ENCODE data around the gene GABRB3.
"Not testable (repeated sequence)": the region's sequence is repeated elsewhere in the genome, so short reads cannot be mapped to it uniquely, and the experiment has no call there.

GABRB3 gene

DNA sequence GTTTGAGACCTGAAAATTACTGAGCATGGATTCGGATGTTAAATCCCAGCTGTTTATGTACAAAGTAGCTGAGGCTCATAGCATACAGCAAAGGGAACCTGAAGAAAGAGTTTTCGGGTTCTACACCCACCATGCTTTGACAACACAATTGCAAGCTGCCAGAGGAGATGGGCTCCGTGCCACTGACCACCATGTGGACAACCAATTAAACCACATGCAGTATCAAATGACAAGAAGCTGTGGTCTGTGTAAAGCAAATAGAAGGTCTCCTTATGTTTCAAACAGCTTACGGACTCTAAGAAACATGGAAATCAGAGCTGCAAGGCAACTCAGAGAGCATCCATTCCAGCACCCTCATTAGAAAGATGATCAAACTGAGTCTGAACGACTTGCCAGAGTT is 12.9 kb downstream of the GABRB3 start:
- peaks cover 5% of the 10 kb centered on the region for H3K9me3 Mint-ChIP-seq
- H3K36me3 Mint-ChIP-seq: no peaks in the 10 kb centered on the region
- H3K27ac Mint-ChIP-seq: no peak overlapping the region
- H3K4me3 Mint-ChIP-seq: no peak overlapping the region
- H3K4me1 Mint-ChIP-seq: no peaks in the 10 kb centered on the region
- peaks cover 1% of the 10 kb centered on the region for H3K27me3 Mint-ChIP-seq

- peaks cover 1% of the 10 kb centered on the region for H3K27me3 Mint-ChIP-seq
- no peaks in the 10 kb centered on the region for H3K36me3 Mint-ChIP-seq
- H3K27ac Mint-ChIP-seq: no peak overlapping the region
- no peaks in the 10 kb centered on the region for H3K4me1 Mint-ChIP-seq
- H3K4me3 Mint-ChIP-seq: no peak overlapping the region
- peaks cover 5% of the 10 kb centered on the region for H3K9me3 Mint-ChIP-seq
These were observed 14.8 kb downstream of the GABRB3 start for GRCh38 chr15:26758079-26758478.

DNA sequence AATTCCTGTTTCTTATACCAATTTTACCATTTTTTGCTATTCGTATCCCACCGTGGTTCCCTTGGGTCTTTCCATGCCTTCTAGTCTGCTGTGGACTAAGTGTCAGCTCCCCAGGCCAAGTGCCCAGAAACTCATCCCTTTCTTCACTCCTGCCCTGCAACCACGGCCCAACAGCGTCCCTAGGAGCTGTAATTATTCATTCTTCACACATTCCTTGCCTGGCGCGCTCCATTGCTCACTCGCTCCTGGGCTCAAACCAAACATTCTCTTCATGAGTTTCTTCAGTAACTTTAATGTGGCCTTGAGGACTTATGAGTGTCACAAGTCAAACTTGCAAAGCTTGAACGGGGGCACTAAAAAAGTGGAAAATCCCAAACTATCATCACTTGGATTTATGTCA is 15.7 kb downstream of the GABRB3 start:
- Mint-ChIP-seq H3K4me3 (no peak overlapping the region), H3K36me3 (no peaks in the 10 kb centered on the region), H3K9me3 (no peaks in the 10 kb centered on the region), H3K27me3 (peaks cover 3% of the 10 kb centered on the region), H3K27ac (no peak overlapping the region), H3K4me1 (no peaks in the 10 kb centered on the region)

DNA sequence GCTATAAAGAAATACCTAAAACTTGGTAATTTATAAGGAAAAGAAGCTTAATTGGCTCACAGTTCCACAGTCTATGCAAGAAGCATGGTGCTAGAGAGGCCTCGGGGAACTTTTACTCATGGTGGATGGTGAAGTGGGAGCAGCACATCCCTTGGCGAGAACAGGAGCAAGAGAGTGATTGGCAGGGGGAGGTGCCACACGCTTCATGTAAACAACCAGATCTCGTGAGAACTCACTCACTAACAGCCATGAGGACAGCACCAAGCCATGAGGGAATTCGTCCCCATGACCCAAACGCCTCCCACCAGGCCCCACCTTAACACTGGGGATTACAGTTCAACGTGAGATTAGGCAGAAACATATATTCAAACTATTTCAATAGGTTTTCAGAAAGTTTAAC is 28.0 kb downstream of the GABRB3 start:
- Mint-ChIP-seq H3K36me3 (no peaks in the 10 kb centered on the region), H3K4me3 (no peak overlapping the region), H3K27ac (no peak overlapping the region), H3K4me1 (no peaks in the 10 kb centered on the region), H3K9me3 (peaks cover 11% of the 10 kb centered on the region), H3K27me3 (no peaks in the 10 kb centered on the region)

DNA sequence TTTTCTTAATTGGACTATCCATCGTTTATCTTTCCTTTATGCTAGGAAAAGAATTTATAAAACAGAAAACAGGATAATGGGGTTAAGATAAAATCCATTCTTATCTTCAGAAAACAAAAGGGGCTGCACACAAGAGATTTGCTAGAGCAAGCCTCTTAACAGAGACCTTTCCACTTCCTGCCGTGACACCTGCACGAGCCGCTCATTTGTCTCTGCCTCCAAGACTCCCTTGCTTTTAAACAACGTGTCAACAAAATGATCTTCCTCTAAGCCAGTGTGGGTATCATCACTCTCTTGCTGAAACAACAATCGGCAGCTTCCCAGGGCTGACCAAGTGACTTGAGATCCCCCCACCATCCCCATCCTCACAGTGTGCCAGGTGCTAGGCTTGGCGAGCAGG is 33.1 kb downstream of the GABRB3 start:
- Mint-ChIP-seq H3K4me3 (no peak overlapping the region), H3K4me1 (no peaks in the 10 kb centered on the region), H3K36me3 (no peaks in the 10 kb centered on the region), H3K9me3 (peaks cover 5% of the 10 kb centered on the region), H3K27me3 (no peaks in the 10 kb centered on the region), H3K27ac (no peak overlapping the region)

DNA sequence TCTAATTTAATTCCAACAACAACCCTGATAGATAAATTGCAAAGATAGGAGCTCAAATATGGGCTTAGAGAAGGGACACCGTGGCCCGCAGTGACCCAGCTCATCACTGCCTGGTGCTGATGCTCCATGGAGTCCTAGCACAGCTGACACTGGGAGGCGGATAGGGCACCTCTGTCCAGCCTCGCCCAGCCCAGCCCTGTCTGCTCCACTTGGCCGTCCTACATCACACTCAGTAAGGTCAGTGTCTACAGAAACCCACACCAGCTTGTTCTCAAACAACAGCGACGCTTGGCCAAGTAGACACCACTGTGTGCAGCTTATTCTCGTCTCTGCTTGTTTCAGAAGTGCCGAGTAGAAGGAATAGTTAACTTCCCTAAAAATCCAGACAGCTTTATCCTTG is 33.9 kb downstream of the GABRB3 start:
- H3K4me1 Mint-ChIP-seq: no peaks in the 10 kb centered on the region
- H3K27ac Mint-ChIP-seq: no peak overlapping the region
- peaks cover 5% of the 10 kb centered on the region for H3K9me3 Mint-ChIP-seq
- no peak overlapping the region for H3K4me3 Mint-ChIP-seq
- H3K36me3 Mint-ChIP-seq: no peaks in the 10 kb centered on the region
- no peaks in the 10 kb centered on the region for H3K27me3 Mint-ChIP-seq

- Mint-ChIP-seq H3K27me3 (no peaks in the 10 kb centered on the region), H3K36me3 (no peaks in the 10 kb centered on the region), H3K9me3 (no peaks in the 10 kb centered on the region), H3K4me3 (no peak overlapping the region), H3K27ac (no peak overlapping the region), H3K4me1 (no peaks in the 10 kb centered on the region)
These were observed 36.2 kb downstream of the GABRB3 start for GRCh38 chr15:26736502-26737248.

DNA sequence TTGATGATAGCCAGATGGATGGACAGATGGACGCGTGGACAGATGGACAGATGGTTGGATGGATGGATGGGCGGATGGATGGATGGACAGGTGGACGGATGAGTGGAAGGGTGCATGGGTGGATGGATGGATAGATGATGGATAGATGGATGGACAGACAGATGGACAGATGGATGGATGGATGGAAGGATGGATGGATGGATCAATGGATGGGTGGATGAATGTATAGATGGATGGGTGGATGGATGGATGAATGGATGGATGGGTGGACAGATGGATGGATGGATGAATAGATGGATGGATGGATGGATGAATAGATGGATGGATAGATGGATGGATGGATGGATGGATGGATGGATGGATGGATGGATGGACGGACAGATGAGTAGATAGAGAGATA is 40.9 kb downstream of the GABRB3 start:
- no peak overlapping the region for H3K4me3 Mint-ChIP-seq
- H3K36me3 Mint-ChIP-seq: no peaks in the 10 kb centered on the region
- H3K27ac Mint-ChIP-seq: no peak overlapping the region

GRCh38 chr15:26729581-26729980 is 43.3 kb downstream of the GABRB3 start:
- Mint-ChIP-seq H3K27me3 (peaks cover 2% of the 10 kb centered on the region), H3K36me3 (no peaks in the 10 kb centered on the region), H3K4me3 (no peak overlapping the region), H3K9me3 (no peaks in the 10 kb centered on the region), H3K4me1 (no peaks in the 10 kb centered on the region), H3K27ac (no peak overlapping the region)

More for the DNA sequence above, 40.9 kb downstream of the GABRB3 start:
- Mint-ChIP-seq H3K9me3 (no peaks in the 10 kb centered on the region), H3K27me3 (peaks cover 2% of the 10 kb centered on the region), H3K4me1 (no peaks in the 10 kb centered on the region)

GRCh38 chr15:26729030-26729429 is 43.8 kb downstream of the GABRB3 start:
- Mint-ChIP-seq H3K27me3 (peaks cover 2% of the 10 kb centered on the region), H3K27ac (no peak overlapping the region)

DNA sequence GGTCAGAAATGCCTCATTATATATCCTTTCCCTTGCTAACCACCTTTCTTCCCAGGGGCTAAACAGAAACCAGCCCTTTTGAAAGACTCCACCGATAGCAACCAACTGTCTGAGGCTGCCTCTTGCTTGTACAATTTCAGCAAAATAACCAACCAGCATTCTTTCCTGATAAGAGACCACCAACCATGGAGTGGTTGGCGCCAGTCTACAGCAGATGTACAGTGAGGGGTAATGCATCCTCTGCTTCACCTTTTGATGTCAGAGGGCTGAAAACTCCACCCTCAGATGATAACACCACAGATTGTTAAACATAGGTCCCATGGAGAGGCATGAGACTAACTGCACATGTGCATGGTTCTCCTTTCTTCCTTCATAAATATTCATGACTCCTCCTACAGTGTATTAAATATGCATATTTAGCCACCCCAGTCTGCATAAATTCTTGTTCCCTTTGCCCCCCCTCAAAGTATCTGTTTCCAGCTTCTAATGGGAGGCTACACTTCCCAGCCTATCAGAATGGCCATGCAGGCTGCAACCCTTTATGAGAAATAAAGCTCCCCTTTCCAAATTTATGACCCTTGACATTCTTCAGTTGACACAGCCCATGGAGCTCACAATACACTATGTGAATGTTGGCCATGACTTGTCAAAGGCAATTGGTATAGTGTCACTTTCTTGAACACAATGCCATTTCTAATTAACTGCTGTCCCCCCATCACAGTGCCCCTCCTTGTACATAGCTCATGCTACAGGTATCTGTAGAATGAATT is 48.3 kb downstream of the GABRB3 start:
- H3K27ac Mint-ChIP-seq: no peak overlapping the region
- no peaks in the 10 kb centered on the region for H3K4me1 Mint-ChIP-seq
- H3K36me3 Mint-ChIP-seq: no peaks in the 10 kb centered on the region
- H3K4me3 Mint-ChIP-seq: no peak overlapping the region
- no peaks in the 10 kb centered on the region for H3K9me3 Mint-ChIP-seq
- peaks cover 2% of the 10 kb centered on the region for H3K27me3 Mint-ChIP-seq

More at GRCh38 chr15:26729030-26729429, 43.8 kb downstream of the GABRB3 start:
- H3K9me3 Mint-ChIP-seq: no peaks in the 10 kb centered on the region
- no peaks in the 10 kb centered on the region for H3K36me3 Mint-ChIP-seq
- H3K4me3 Mint-ChIP-seq: no peak overlapping the region
- H3K4me1 Mint-ChIP-seq: no peaks in the 10 kb centered on the region

DNA sequence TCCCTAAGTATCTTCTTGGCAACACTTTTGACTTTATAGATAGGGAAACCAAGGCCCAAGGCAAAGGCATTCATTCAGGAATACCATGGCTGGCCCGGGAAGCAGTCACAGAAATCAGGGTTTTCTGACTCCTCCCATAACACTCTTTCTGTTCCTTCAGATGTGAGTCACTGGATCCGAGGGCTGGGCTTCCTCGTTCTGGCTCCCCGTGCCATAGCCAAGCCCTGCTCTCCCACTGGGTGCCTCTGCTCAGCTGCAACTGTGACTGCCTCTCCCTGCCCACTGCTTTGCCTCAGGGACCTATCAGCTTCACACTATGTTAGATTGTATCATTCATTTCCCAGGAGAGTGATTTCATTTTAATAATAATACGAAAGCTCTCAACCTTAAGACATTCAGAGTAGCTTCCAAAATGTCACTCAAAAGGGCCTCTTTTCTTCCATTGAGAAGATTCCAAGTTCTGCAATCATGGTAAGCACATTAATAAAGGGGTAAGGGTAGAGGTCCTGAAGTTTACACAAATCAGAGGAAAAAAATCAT is 50.2 kb downstream of the GABRB3 start:
- peaks cover 2% of the 10 kb centered on the region for H3K9me3 Mint-ChIP-seq
- H3K4me1 Mint-ChIP-seq: no peaks in the 10 kb centered on the region
- no peaks in the 10 kb centered on the region for H3K27me3 Mint-ChIP-seq
- no peak overlapping the region for H3K27ac Mint-ChIP-seq
- no peak overlapping the region for H3K4me3 Mint-ChIP-seq
- H3K36me3 Mint-ChIP-seq: no peaks in the 10 kb centered on the region

GRCh38 chr15:26721232-26721967 is 51.5 kb downstream of the GABRB3 start:
- Mint-ChIP-seq H3K27me3 (no peaks in the 10 kb centered on the region), H3K4me1 (no peaks in the 10 kb centered on the region), H3K4me3 (no peak overlapping the region), H3K27ac (no peak overlapping the region), H3K9me3 (peaks cover 7% of the 10 kb centered on the region), H3K36me3 (no peaks in the 10 kb centered on the region)

DNA sequence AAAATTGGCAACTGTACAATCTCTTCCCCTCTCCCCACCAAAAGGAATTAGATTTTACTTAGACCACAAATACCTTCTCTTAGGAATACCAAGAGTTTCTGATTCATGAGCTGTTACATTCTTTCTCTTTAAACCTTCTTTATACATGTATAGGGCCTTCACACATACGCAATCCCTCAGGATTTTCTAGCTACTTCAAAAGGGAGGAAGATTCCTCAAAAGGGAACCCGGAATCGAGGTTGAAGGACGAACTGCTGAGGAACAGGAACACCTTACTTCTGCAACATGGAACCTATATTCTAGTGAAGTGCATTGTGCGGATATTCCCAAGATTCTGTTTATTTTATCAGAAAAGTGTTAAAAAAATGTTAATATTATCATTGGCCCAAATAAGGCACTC is 52.3 kb downstream of the GABRB3 start:
- H3K4me3 Mint-ChIP-seq: no peak overlapping the region
- no peaks in the 10 kb centered on the region for H3K4me1 Mint-ChIP-seq
- H3K27me3 Mint-ChIP-seq: no peaks in the 10 kb centered on the region
- H3K27ac Mint-ChIP-seq: no peak overlapping the region
- peaks cover 7% of the 10 kb centered on the region for H3K9me3 Mint-ChIP-seq
- H3K36me3 Mint-ChIP-seq: no peaks in the 10 kb centered on the region

DNA sequence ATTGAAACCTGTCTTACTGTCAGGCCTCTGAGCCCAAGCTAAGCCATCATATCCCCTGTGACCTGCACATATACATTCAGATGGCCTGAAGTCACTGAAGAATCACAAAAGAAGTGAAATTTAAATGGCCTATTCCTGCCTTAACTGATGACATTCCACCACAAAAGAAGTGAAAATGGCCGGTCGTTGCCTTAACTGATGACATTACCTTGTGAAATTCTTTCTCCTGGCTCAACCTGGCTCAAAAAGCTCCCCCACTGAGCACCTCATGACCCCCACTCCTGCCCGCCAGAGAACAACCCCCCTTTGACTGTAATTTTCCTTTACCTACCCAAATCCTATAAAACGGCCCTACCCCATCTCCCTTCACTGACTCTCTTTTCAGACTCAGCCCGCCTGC is 53.0 kb downstream of the GABRB3 start:
- H3K4me1 Mint-ChIP-seq, H3K27ac Mint-ChIP-seq: not testable (repeated sequence)

GRCh38 chr15:26716069-26716468 is 56.8 kb downstream of the GABRB3 start:
- no peaks in the 10 kb centered on the region for H3K4me1 Mint-ChIP-seq
- H3K36me3 Mint-ChIP-seq: no peaks in the 10 kb centered on the region
- H3K27ac Mint-ChIP-seq: no peak overlapping the region
- H3K27me3 Mint-ChIP-seq: peaks cover 4% of the 10 kb centered on the region
- no peak overlapping the region for H3K4me3 Mint-ChIP-seq
- peaks cover 7% of the 10 kb centered on the region for H3K9me3 Mint-ChIP-seq

More for the DNA sequence above, 53.0 kb downstream of the GABRB3 start:
- not testable (repeated sequence) for H3K9me3 Mint-ChIP-seq, H3K36me3 Mint-ChIP-seq, H3K4me3 Mint-ChIP-seq, H3K27me3 Mint-ChIP-seq
